Measurements from ENCODE around the gene HLA-F.

- TF ChIP-seq, protein P1, sequence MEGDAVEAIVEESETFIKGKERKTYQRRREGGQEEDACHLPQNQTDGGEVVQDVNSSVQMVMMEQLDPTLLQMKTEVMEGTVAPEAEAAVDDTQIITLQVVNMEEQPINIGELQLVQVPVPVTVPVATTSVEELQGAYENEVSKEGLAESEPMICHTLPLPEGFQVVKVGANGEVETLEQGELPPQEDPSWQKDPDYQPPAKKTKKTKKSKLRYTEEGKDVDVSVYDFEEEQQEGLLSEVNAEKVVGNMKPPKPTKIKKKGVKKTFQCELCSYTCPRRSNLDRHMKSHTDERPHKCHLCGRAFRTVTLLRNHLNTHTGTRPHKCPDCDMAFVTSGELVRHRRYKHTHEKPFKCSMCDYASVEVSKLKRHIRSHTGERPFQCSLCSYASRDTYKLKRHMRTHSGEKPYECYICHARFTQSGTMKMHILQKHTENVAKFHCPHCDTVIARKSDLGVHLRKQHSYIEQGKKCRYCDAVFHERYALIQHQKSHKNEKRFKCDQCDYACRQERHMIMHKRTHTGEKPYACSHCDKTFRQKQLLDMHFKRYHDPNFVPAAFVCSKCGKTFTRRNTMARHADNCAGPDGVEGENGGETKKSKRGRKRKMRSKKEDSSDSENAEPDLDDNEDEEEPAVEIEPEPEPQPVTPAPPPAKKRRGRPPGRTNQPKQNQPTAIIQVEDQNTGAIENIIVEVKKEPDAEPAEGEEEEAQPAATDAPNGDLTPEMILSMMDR (IDR thresholded peaks at IDR 0.05) = no peak
- TF ChIP-seq POLR2A (IDR thresholded peaks at IDR 0.05) (no peak), EP300 (IDR thresholded peaks at IDR 0.05) (no peak), POLR2AphosphoS5 (IDR thresholded peaks at IDR 0.05) (no peak)
These were observed 41.4 kb downstream of the HLA-F start for GRCh38 chr6:29764422-29765196.
